ENCODE results near the gene LGR5. TPM values are rescaled to one million over a fixed set of nuclear protein-coding genes. Genes with fewer than 3 reads are reported as not detected.

The LGR5 gene
- total and polyA plus RNA-seq, 2 of the 8 experiments (the other 6 are each of a cell fraction or from before 2014, with no cell fraction given) = 0.08 to 0.19 TPM

- TF ChIP-seq SIN3A (conservative IDR thresholded peaks at IDR 0.05 in 1 of 2, IDR thresholded peaks at IDR 0.05 in 1 of 2; ENCODE audit: low read depth in 1 of 2, low read length in 2 of 2) (no peak), EGR1 (IDR thresholded peaks at IDR 0.05; ENCODE audit: borderline replicate concordance, low read depth, low read length) (no peak), ASH2L (IDR thresholded peaks at IDR 0.05; ENCODE audit: low read length) (no peak), CTBP2 (IDR thresholded peaks at IDR 0.05; ENCODE audit: borderline replicate concordance, insufficient read depth, insufficient read length, low read length) (no peak), BACH1 (IDR thresholded peaks at IDR 0.05; ENCODE audit: low read length) (no peak), HDAC2 (IDR thresholded peaks at IDR 0.05; ENCODE audit: borderline replicate concordance in 1 of 2, low read depth in 2 of 2, low read length in 2 of 2) (no peak), NANOG (IDR thresholded peaks at IDR 0.05; ENCODE audit: insufficient read depth, low read depth, low read length, poor library complexity, severe bottlenecking) (no peak), POU5F1 (IDR thresholded peaks at IDR 0.05; ENCODE audit: low read depth, low read length) (no peak), KDM1A (IDR thresholded peaks at IDR 0.05; ENCODE audit: borderline replicate concordance, low read length) (no peak)
These were observed 17.4 kb downstream of the LGR5 start (continued) for GRCh38 chr12:71456990-71457389.
